OCI-LY7 (cell line): ENCODE results near the gene RPS19BP1. TPM values are rescaled to one million over a fixed set of nuclear protein-coding genes. Genes with fewer than 3 reads are reported as not detected.

Experiments
- BruUV-seq: library from RNA; stranded (reverse); fragments of 400-500 nt; replicated peaks from 2 replicates; lab custom pipeline; 2021; lab: Mats Ljungman, UMichigan
- CTCF ChIA-PET: fragments of 300-600 bp; sonication (Branson Sonifier 250); formaldehyde crosslinking; loops from one replicate; lab custom pipeline; 2022; ENCODE audit warnings: antibody characterized with exemption; ENCODE audit not compliant: unreplicated experiment; lab: Charles Lee
- POLR2A ChIA-PET: fragments of 300-600 bp; sonication (Branson Sonifier 250); formaldehyde crosslinking; loops from one replicate; lab custom pipeline; 2022; ENCODE audit warnings: antibody characterized with exemption; lab: Charles Lee
- DNase-seq: peaks from one replicate; pipeline ENCODE4 v3.0.0-alpha.2; 2015; ENCODE audit warnings: low spot score
- H2AFZ ChIP-seq: fragments of 200-600 bp; sonication (generic), shearing (Covaris generic); 2 replicates; pipeline ENCODE4 v1.6.1; 2014; ENCODE audit warnings: mild to moderate bottlenecking, antibody characterized with exemption, low read length, moderate library complexity
- H3K27ac ChIP-seq: fragments of 200-600 bp; sonication (generic); 2 replicates; pipeline ENCODE4 v1.5.1; 2014; ENCODE audit warnings: mixed run types, low read depth, mild to moderate bottlenecking, moderate library complexity, low read length, inconsistent platforms; ENCODE audit not compliant: poor library complexity, severe bottlenecking
- H3K36me3 ChIP-seq: fragments of 200-600 bp; sonication (generic); 2 replicates; pipeline ENCODE4 v1.6.1; 2014; ENCODE audit warnings: mild to moderate bottlenecking, antibody characterized with exemption, low read length, moderate library complexity, mixed read lengths; ENCODE audit not compliant: insufficient read depth
- H3K4me1 ChIP-seq: fragments of 200-600 bp; sonication (generic); 2 replicates; pipeline ENCODE4 v1.5.1; 2014; ENCODE audit warnings: mild to moderate bottlenecking, low read length; ENCODE audit not compliant: insufficient read depth, poor library complexity, severe bottlenecking
- H3K4me2 ChIP-seq: fragments of 200-600 bp; sonication (generic); 2 replicates; pipeline ENCODE4 v1.6.1; 2014; ENCODE audit warnings: mild to moderate bottlenecking, low read length
- H3K4me3 ChIP-seq: fragments of 200-600 bp; sonication (generic); 2 replicates; pipeline ENCODE4 v1.5.1; 2014; ENCODE audit warnings: mild to moderate bottlenecking, low read depth, low read length; ENCODE audit not compliant: poor library complexity, severe bottlenecking
- H3K79me2 ChIP-seq: fragments of 200-600 bp; sonication (generic); 2 replicates; pipeline ENCODE4 v1.6.1; 2016; ENCODE audit warnings: low read depth, mild to moderate bottlenecking, low read length, moderate library complexity, mixed read lengths; ENCODE audit not compliant: insufficient read depth
- H3K9me2 ChIP-seq: fragments of 200-600 bp; sonication (generic); 2 replicates; pipeline ENCODE4 v1.6.1; 2016; ENCODE audit warnings: mild to moderate bottlenecking, low read length, mixed read lengths; ENCODE audit not compliant: insufficient read depth
- H3K9me3 ChIP-seq: fragments of 200-600 bp; sonication (generic); 2 replicates; pipeline ENCODE4 v1.6.1; 2014; ENCODE audit warnings: mild to moderate bottlenecking, mixed run types, low read length, mixed read lengths
- H4K20me1 ChIP-seq: fragments of 200-600 bp; sonication (generic); 2 replicates; pipeline ENCODE4 v1.6.1; 2014; ENCODE audit warnings: mild to moderate bottlenecking, antibody characterized with exemption, low read length, moderate library complexity, mixed read lengths; ENCODE audit not compliant: insufficient read depth
- EZH2phosphoT487 ChIP-seq: fragments of 200-600 bp; sonication (generic); IDR thresholded peaks from 2 replicates; pipeline ENCODE4 v1.6.1; 2018; ENCODE audit warnings: low read depth, borderline replicate concordance, mild to moderate bottlenecking, mixed run types, antibody characterized with exemption, low read length, moderate library complexity, mixed read lengths
- intact Hi-C: fragments of 100-400 bp; cut with micrococcal nuclease; formaldehyde crosslinking; loops from one replicate; pipeline ENCODE4 v1.10.0; 2022; ENCODE audit not compliant: unreplicated experiment
- total RNA-seq, 2 experiments: library from RNA; depleted of rRNA in 1 of 2; stranded (reverse); fragments of >200 nt in 1 of 2; shearing (Covaris generic) in 1 of 2; gene quantifications; 2 replicates each; pipeline ENCODE4 v1.2.3, GENCODE V29; 2014 to 2022
- TF ChIP-seq, protein P1 (sequence below): fragments of 200-600 bp; sonication (generic); conservative IDR thresholded peaks from 2 replicates; pipeline ENCODE4 v1.5.1; 2014; ENCODE audit warnings: mild to moderate bottlenecking, antibody characterized with exemption, low read length, moderate library complexity, mixed read lengths

RPS19BP1 gene
- total RNA-seq, 2 experiments from 2014 or later = 88.1 to 148 TPM

GRCh38 chr22:39486951-39487825 lies 45.4 kb downstream of the RPS19BP1 start:
- DNase-seq = no peak
- peaks cover 5% of the 10 kb centered on the region; the same call in 1 of the 2 replicates for H3K79me2 ChIP-seq
- H3K9me3 ChIP-seq = no peaks in the 10 kb centered on the region
- no peak for TF ChIP-seq EZH2phosphoT487
- TF ChIP-seq, protein P1, sequence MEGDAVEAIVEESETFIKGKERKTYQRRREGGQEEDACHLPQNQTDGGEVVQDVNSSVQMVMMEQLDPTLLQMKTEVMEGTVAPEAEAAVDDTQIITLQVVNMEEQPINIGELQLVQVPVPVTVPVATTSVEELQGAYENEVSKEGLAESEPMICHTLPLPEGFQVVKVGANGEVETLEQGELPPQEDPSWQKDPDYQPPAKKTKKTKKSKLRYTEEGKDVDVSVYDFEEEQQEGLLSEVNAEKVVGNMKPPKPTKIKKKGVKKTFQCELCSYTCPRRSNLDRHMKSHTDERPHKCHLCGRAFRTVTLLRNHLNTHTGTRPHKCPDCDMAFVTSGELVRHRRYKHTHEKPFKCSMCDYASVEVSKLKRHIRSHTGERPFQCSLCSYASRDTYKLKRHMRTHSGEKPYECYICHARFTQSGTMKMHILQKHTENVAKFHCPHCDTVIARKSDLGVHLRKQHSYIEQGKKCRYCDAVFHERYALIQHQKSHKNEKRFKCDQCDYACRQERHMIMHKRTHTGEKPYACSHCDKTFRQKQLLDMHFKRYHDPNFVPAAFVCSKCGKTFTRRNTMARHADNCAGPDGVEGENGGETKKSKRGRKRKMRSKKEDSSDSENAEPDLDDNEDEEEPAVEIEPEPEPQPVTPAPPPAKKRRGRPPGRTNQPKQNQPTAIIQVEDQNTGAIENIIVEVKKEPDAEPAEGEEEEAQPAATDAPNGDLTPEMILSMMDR = no peak
- peaks cover 20% of the 10 kb centered on the region for H3K4me1 ChIP-seq
- no peak overlapping the region for H3K4me2 ChIP-seq
- ChIA-PET POLR2A (no interaction called here), CTCF (no interaction called here)
- H2AFZ ChIP-seq = no peak overlapping the region
- H3K4me3 ChIP-seq = no peak overlapping the region
- intact Hi-C loops = no loop called here
- peaks cover 56% of the 10 kb centered on the region for H3K36me3 ChIP-seq
- H3K9me2 ChIP-seq = no peaks in the 10 kb centered on the region
- H4K20me1 ChIP-seq = 0 out of 2 replicates have a peak, but pooled peaks cover 5% of the 10 kb centered on the region
- BruUV-seq = no TSS peak
- no peak overlapping the region for H3K27ac ChIP-seq

GRCh38 chr22:39482768-39483167 lies 49.8 kb downstream of the RPS19BP1 start:
- Histone ChIP-seq H4K20me1 (no peaks in the 10 kb centered on the region), H3K9me2 (no peaks in the 10 kb centered on the region), H3K4me2 (no peak overlapping the region), H3K27ac (no peak overlapping the region), H3K4me1 (no peaks in the 10 kb centered on the region), H3K79me2 (no peaks in the 10 kb centered on the region), H3K4me3 (no peak overlapping the region), H2AFZ (no peak overlapping the region), H3K36me3 (peaks cover 64% of the 10 kb centered on the region), H3K9me3 (no peaks in the 10 kb centered on the region)
- ChIA-PET CTCF (no interaction called here), POLR2A (no interaction called here)
- intact Hi-C loops = no loop called here
- TF ChIP-seq, protein P1 = no peak
- no peak for TF ChIP-seq EZH2phosphoT487
- BruUV-seq = TSS peak; percentile 23
- no peak for DNase-seq

DNA sequence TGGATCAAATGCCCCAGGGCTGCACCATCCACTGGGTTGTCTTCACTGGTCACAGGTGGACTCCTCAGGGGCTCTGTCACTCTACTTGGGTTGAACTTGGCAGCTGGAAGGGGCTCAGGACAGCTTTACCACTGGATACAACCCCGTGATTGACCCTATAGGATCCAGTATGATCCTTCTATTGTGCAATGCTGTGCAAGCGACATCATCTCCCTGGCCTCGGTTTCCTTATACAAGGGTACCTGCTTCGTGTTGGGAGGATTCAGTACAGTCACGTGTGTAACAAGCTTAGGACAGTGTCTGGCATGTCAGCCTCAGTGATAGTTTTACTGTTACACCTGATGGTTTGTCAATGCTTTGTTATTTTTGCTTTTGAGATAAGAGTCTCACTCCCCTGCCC lies 51.0 kb downstream of the RPS19BP1 start:
- no peaks in the 10 kb centered on the region for H3K9me2 ChIP-seq
- no peak overlapping the region for H2AFZ ChIP-seq
- intact Hi-C loops = no loop called here
- no peak for DNase-seq
- TF ChIP-seq EZH2phosphoT487 = no peak
- TF ChIP-seq, protein P1 = no peak
- no peak overlapping the region for H3K27ac ChIP-seq
- H3K4me3 ChIP-seq = no peak overlapping the region
- H3K79me2 ChIP-seq = no peaks in the 10 kb centered on the region
- CTCF ChIA-PET = no interaction called here
- POLR2A ChIA-PET = no interaction called here
- no peaks in the 10 kb centered on the region for H4K20me1 ChIP-seq
- no peaks in the 10 kb centered on the region for H3K4me1 ChIP-seq
- peaks cover 66% of the 10 kb centered on the region for H3K36me3 ChIP-seq
- no TSS peak for BruUV-seq
- no peaks in the 10 kb centered on the region for H3K9me3 ChIP-seq
- no peak overlapping the region for H3K4me2 ChIP-seq
